Measurements from ENCODE around the gene TMEM273.

- TF ChIP-seq GATA3 (IDR thresholded peaks at IDR 0.05; ENCODE audit: low read depth, low read length) = no peak
- TF ChIP-seq GATA2 (IDR thresholded peaks at IDR 0.05; ENCODE audit: low read depth, low read length) = no peak
Measured at GRCh38 chr10:49107887-49108267, 80.3 kb downstream of the TMEM273 start.

All from SH-SY5Y (cell line).